GM23338 (cell line): ENCODE results near the gene BEND7.

Experiments used
- CREB1 ChIP-seq: fragments of 250-450 bp; sonication (Bioruptor Pico); IDR thresholded peaks from 2 replicates; pipeline ENCODE4 v1.5.0; 2020; ENCODE audit warnings: low read depth, mild to moderate bottlenecking, moderate library complexity
- EZH2 ChIP-seq: fragments of 200-600 bp; sonication (generic); IDR thresholded peaks from one replicate; pipeline ENCODE4 v1.8.0; 2017; ENCODE audit warnings: antibody characterized with exemption, mild to moderate bottlenecking, low read depth; ENCODE audit not compliant: unreplicated experiment
- EZH2phosphoT487 ChIP-seq: fragments of 200-600 bp; sonication (generic); IDR thresholded peaks from one replicate; pipeline ENCODE4 v1.8.1; 2018; ENCODE audit warnings: antibody characterized with exemption; ENCODE audit not compliant: unreplicated experiment
- JUNB ChIP-seq: IDR thresholded peaks from one replicate; pipeline ENCODE4 v1.6.1; 2016; ENCODE audit warnings: antibody characterized with exemption; ENCODE audit not compliant: unreplicated experiment
- NANOG ChIP-seq: IDR thresholded peaks from 2 replicates; pipeline ENCODE4 v1.6.1; 2016; ENCODE audit warnings: antibody characterized with exemption, borderline replicate concordance
- POLR2AphosphoS5 ChIP-seq: IDR thresholded peaks from 2 replicates; pipeline ENCODE4 v1.6.1; 2016; ENCODE audit warnings: antibody characterized with exemption, low read depth
- ZNF114 ChIP-seq: fragments of 250-450 bp; sonication (Bioruptor Pico); IDR thresholded peaks from 2 replicates; pipeline ENCODE4 v1.5.0; 2020; ENCODE audit warnings: mild to moderate bottlenecking, moderate library complexity
- ZNF331 ChIP-seq: fragments of 250-450 bp; sonication (Bioruptor Pico); IDR thresholded peaks from 2 replicates; pipeline ENCODE4 v1.5.0; 2020; ENCODE audit warnings: low read depth, mild to moderate bottlenecking, moderate library complexity
- TF ChIP-seq, protein P1 (sequence below), 2 experiments: fragments of 200-600 bp in 1 of 2; sonication (generic) in 1 of 2; conservative IDR thresholded peaks; 2 replicates each; pipeline versions ENCODE4 v1.5.1 to v1.6.1; 2016 to 2017; ENCODE audit warnings: antibody characterized with exemption in 2 of 2, low read depth in 2 of 2, mild to moderate bottlenecking in 2 of 2, moderate library complexity in 1 of 2
- TF ChIP-seq, protein P2 (sequence below): IDR thresholded peaks from one replicate; pipeline ENCODE4 v1.6.1; 2018; ENCODE audit warnings: antibody characterized with exemption; ENCODE audit not compliant: unreplicated experiment
- TF ChIP-seq, protein P3 (sequence below): IDR thresholded peaks from 2 replicates; pipeline ENCODE4 v1.6.1; 2016; ENCODE audit warnings: antibody characterized with exemption
- TF ChIP-seq, protein P4 (sequence below): fragments of 250-450 bp; sonication (Bioruptor Pico); IDR thresholded peaks from 2 replicates; pipeline ENCODE4 v1.5.0; 2020; ENCODE audit warnings: mild to moderate bottlenecking, moderate library complexity

DNA sequence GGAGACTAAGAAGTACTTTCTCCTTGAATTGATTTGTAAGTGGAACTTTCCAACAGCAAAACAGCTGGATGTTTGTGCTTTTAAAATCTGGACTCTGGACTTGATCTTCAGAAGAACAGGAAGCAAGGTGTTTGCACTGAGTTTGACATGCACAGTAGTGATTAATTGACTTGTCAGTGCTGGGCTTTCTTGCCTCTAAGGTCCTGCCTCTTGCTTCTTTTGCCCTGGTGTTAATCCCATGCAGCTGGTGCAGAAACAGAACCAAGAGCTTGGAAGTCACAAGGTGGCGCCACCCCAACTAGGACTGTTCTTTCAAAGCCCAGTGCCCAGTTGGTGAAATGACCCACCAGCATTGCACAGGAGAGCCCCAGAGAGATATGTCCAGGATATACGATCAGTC lies 114.0 kb downstream of the BEND7 start:
- TF ChIP-seq, protein P1, sequence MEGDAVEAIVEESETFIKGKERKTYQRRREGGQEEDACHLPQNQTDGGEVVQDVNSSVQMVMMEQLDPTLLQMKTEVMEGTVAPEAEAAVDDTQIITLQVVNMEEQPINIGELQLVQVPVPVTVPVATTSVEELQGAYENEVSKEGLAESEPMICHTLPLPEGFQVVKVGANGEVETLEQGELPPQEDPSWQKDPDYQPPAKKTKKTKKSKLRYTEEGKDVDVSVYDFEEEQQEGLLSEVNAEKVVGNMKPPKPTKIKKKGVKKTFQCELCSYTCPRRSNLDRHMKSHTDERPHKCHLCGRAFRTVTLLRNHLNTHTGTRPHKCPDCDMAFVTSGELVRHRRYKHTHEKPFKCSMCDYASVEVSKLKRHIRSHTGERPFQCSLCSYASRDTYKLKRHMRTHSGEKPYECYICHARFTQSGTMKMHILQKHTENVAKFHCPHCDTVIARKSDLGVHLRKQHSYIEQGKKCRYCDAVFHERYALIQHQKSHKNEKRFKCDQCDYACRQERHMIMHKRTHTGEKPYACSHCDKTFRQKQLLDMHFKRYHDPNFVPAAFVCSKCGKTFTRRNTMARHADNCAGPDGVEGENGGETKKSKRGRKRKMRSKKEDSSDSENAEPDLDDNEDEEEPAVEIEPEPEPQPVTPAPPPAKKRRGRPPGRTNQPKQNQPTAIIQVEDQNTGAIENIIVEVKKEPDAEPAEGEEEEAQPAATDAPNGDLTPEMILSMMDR (conservative IDR thresholded peaks at IDR 0.05; ENCODE audit: low read depth in 2 of 2): peak; percentile 67 to 90
- TF ChIP-seq POLR2AphosphoS5 (no peak), EZH2phosphoT487 (no peak), EZH2 (no peak), NANOG (no peak), JUNB (no peak), ZNF114 (CRISPR knock-in tag) (no peak), CREB1 (CRISPR knock-in tag) (no peak), ZNF331 (CRISPR knock-in tag) (no peak)
- TF ChIP-seq, protein P2, sequence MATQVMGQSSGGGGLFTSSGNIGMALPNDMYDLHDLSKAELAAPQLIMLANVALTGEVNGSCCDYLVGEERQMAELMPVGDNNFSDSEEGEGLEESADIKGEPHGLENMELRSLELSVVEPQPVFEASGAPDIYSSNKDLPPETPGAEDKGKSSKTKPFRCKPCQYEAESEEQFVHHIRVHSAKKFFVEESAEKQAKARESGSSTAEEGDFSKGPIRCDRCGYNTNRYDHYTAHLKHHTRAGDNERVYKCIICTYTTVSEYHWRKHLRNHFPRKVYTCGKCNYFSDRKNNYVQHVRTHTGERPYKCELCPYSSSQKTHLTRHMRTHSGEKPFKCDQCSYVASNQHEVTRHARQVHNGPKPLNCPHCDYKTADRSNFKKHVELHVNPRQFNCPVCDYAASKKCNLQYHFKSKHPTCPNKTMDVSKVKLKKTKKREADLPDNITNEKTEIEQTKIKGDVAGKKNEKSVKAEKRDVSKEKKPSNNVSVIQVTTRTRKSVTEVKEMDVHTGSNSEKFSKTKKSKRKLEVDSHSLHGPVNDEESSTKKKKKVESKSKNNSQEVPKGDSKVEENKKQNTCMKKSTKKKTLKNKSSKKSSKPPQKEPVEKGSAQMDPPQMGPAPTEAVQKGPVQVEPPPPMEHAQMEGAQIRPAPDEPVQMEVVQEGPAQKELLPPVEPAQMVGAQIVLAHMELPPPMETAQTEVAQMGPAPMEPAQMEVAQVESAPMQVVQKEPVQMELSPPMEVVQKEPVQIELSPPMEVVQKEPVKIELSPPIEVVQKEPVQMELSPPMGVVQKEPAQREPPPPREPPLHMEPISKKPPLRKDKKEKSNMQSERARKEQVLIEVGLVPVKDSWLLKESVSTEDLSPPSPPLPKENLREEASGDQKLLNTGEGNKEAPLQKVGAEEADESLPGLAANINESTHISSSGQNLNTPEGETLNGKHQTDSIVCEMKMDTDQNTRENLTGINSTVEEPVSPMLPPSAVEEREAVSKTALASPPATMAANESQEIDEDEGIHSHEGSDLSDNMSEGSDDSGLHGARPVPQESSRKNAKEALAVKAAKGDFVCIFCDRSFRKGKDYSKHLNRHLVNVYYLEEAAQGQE: no peak
- TF ChIP-seq, protein P3, sequence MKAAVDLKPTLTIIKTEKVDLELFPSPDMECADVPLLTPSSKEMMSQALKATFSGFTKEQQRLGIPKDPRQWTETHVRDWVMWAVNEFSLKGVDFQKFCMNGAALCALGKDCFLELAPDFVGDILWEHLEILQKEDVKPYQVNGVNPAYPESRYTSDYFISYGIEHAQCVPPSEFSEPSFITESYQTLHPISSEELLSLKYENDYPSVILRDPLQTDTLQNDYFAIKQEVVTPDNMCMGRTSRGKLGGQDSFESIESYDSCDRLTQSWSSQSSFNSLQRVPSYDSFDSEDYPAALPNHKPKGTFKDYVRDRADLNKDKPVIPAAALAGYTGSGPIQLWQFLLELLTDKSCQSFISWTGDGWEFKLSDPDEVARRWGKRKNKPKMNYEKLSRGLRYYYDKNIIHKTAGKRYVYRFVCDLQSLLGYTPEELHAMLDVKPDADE: no peak
- TF ChIP-seq, protein P4, sequence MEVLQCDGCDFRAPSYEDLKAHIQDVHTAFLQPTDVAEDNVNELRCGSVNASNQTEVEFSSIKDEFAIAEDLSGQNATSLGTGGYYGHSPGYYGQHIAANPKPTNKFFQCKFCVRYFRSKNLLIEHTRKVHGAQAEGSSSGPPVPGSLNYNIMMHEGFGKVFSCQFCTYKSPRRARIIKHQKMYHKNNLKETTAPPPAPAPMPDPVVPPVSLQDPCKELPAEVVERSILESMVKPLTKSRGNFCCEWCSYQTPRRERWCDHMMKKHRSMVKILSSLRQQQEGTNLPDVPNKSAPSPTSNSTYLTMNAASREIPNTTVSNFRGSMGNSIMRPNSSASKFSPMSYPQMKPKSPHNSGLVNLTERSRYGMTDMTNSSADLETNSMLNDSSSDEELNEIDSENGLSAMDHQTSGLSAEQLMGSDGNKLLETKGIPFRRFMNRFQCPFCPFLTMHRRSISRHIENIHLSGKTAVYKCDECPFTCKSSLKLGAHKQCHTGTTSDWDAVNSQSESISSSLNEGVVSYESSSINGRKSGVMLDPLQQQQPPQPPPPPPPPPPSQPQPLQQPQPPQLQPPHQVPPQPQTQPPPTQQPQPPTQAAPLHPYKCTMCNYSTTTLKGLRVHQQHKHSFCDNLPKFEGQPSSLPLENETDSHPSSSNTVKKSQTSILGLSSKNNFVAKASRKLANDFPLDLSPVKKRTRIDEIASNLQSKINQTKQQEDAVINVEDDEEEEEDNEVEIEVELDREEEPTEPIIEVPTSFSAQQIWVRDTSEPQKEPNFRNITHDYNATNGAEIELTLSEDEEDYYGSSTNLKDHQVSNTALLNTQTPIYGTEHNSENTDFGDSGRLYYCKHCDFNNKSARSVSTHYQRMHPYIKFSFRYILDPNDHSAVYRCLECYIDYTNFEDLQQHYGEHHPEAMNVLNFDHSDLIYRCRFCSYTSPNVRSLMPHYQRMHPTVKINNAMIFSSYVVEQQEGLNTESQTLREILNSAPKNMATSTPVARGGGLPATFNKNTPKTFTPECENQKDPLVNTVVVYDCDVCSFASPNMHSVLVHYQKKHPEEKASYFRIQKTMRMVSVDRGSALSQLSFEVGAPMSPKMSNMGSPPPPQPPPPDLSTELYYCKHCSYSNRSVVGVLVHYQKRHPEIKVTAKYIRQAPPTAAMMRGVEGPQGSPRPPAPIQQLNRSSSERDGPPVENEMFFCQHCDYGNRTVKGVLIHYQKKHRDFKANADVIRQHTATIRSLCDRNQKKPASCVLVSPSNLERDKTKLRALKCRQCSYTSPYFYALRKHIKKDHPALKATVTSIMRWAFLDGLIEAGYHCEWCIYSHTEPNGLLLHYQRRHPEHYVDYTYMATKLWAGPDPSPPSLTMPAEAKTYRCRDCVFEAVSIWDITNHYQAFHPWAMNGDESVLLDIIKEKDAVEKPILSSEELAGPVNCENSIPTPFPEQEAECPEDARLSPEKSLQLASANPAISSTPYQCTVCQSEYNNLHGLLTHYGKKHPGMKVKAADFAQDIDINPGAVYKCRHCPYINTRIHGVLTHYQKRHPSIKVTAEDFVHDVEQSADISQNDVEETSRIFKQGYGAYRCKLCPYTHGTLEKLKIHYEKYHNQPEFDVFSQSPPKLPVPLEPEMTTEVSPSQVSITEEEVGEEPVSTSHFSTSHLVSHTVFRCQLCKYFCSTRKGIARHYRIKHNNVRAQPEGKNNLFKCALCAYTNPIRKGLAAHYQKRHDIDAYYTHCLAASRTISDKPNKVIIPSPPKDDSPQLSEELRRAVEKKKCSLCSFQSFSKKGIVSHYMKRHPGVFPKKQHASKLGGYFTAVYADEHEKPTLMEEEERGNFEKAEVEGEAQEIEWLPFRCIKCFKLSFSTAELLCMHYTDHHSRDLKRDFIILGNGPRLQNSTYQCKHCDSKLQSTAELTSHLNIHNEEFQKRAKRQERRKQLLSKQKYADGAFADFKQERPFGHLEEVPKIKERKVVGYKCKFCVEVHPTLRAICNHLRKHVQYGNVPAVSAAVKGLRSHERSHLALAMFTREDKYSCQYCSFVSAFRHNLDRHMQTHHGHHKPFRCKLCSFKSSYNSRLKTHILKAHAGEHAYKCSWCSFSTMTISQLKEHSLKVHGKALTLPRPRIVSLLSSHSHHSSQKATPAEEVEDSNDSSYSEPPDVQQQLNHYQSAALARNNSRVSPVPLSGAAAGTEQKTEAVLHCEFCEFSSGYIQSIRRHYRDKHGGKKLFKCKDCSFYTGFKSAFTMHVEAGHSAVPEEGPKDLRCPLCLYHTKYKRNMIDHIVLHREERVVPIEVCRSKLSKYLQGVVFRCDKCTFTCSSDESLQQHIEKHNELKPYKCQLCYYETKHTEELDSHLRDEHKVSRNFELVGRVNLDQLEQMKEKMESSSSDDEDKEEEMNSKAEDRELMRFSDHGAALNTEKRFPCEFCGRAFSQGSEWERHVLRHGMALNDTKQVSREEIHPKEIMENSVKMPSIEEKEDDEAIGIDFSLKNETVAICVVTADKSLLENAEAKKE (CRISPR knock-in tag): no peak
